GM18951 (cell line): ENCODE measurements around the gene STX3.
"Not testable (repeated sequence)": the region's sequence is repeated elsewhere in the genome, so short reads cannot be mapped to it uniquely, and the experiment has no call there.

ENCODE experiments used
- POLR2A ChIP-seq: IDR thresholded peaks from 4 replicates; pipeline ENCODE4 v1.6.1; 2011; ENCODE audit warnings: mild to moderate bottlenecking; ENCODE audit not compliant: insufficient read length, insufficient read depth; ENCODE audit errors: extremely low read depth
- in situ Hi-C: fragments of 300-500 bp; cut with MboI; formaldehyde crosslinking; loops from one replicate; pipeline ENCODE4 v1.12.0; 2022; ENCODE audit warnings: low sequenced_read_pairs, mixed read lengths, inconsistent platforms; ENCODE audit not compliant: unreplicated experiment

STX3 gene

GRCh38 chr11:59849129-59849528, 94.0 kb downstream of the STX3 start:
- in situ Hi-C loops = no loop called here
- no peak for TF ChIP-seq POLR2A

- in situ Hi-C loops = not testable (repeated sequence)
Measured at GRCh38 chr11:59849551-59849950, 94.4 kb downstream of the STX3 start.

- in situ Hi-C loops = not testable (repeated sequence)
Measured at GRCh38 chr11:59851416-59851815, 96.2 kb downstream of the STX3 start.

GRCh38 chr11:59854871-59855270, 99.7 kb downstream of the STX3 start:
- in situ Hi-C loops = no loop called here
- no peak for TF ChIP-seq POLR2A
